GM21423 (cell line): ENCODE data around the gene MRPS34.
A peak's percentile ranks its signal among the peaks of the same experiment; 100 is the strongest.

Source experiments
- ATAC-seq: cut with Tn5 transposase; IDR thresholded peaks from one replicate; pipeline ENCODE4 v1.9.1; 2021; ENCODE audit warnings: mild to moderate bottlenecking, moderate library complexity; ENCODE audit not compliant: unreplicated experiment

Gene MRPS34

GRCh38 chr16:1782408-1783264 is 9.7 kb upstream of the MRPS34 start, which contains the start of the genes NUBP2 and SPSB3:
TSS of gene NUBP2 (plus strand) at chr16:1782960. CDS start at chr16:1783021, 61 bp downstream.
TSS of gene SPSB3 (minus strand) at chr16:1782571. CDS start at chr16:1781483, 1,088 bp downstream.
- ATAC-seq = peak; percentile 80

GRCh38 chr16:1781758-1782407 is 8.9 kb upstream of the MRPS34 start:
- ATAC-seq = peak; percentile 2

DNA sequence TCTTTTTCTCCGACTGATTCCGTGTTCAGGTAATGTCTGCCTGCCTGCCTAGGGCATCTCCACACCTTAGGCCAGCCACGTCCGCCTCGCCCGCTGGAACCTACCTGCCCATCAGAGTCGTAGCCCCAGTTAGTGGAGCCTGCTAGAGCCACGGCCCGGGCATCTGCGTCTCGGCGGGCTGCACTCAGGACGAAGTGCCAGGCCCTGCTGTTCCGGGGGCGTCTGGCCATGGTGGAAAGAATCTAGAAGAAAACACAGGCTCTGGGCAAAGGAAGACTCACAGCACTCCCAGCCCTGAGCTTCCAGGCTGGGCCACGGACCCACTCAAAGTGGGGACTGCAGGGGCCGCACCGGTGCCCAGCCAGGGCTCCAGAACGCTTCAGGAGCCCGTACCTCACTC is 8.3 kb upstream of the MRPS34 start:
- no peak for ATAC-seq

GRCh38 chr16:1780677-1781072 is 7.7 kb upstream of the MRPS34 start:
- ATAC-seq = no peak

DNA sequence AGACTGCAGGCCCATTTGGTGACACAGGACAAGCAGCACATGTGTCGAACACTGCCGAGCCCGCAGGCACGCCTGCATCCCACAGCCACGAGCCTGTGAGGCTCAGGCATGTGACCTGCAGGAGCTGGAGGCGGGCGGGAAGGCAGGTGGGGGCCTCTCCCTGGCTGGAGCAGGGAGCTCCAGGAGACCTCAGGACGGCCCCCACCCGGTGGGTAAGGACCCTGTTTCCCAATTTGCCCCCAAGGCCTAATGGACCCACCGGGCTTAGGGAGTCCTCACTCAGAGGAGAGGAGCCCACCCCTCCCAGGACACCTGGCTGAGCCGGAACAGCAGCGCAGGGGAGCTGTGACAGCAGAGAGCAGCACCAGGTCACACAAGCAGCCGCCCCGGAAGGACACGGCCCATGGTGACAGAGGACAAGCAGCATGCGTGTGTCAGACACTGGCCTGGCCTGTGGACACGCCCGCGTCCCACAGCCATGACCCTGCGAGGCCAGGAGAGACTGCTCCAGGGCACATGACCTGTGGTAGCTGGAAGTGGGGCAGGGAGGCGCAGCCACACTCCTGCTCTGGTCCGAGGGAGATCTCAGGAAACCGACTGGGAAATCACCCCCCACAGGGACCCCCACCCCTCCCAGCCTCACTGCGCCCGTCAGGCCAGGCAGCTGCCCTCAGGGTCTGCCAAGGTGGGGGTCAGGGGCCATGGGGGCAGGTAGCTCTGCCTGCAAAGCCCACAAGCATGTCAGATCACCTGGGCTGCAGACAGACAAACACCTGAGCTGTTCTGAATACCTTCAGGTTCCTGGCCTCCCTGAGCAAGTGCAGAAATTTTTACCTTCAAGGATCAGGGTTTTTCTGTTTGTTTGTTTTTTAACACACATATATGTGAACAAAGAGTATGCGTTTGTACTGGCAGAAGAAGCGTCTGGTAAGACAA is 7.1 kb upstream of the MRPS34 start:
- no peak for ATAC-seq

DNA sequence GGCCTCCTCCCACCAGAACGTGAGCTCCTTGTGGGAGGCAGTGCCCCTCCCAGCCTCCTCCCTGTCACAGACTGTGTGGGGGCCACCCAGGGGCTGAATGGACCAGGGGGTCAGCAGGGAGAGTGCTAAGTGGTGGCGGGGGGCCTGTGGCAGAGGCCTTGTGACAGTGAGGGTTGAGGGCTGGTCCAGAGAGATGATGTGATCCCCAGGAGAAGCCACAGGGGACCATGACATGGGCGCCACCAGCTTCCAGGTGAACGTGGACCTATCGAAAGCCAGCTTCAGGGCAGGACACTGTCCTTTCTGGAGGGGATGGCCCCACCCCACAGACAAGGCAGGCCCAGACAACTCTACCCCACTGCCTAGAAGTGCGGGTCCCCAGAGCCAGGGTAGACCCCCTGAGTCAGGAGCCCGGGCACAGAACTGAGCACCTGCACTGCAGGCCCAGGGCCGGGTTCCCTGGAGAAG is 6.3 kb upstream of the MRPS34 start:
- no peak for ATAC-seq

GRCh38 chr16:1778200-1779179 is 5.6 kb upstream of the MRPS34 start:
- no peak for ATAC-seq

DNA sequence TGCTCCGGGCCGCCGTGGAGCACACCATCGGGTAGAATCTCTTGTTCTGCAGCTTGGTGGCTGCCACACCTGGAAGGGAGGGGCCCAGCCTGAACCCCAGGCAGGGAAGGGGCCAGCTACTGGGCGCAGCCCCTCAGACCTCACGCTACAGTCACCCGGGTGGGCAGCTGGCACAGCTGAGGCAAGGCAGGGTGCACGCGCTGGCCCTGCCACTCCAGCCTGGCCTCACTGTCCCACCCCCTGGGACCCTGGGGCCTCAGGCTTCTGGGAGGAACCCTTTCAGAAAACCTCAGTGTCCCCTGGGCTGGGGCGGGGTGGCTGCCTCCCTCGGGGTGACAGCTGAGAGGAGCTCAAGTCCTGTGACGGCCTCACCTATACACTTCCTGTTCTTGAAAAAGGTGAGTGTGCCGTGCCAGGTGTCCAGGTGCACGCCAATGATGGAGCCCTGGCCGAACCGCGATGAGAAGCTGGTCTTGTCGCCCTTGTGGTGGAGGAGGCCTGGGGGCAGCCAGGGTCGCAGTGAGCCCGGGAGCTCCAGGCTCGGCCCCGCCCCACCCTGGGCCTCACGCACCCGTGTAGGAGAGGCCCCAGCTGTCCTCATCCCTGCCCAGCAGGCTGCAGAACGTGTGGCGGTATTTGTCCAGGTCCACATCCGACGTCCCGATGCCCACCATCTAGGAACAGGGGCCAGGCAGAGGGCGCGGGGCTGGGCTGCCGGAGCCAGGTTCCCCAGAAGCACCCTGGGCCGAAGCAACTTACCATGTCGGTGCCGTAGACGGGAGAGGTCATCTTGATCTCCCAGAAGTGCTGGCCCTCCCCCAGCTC is 4.7 kb upstream of the MRPS34 start:
- ATAC-seq = no peak

DNA sequence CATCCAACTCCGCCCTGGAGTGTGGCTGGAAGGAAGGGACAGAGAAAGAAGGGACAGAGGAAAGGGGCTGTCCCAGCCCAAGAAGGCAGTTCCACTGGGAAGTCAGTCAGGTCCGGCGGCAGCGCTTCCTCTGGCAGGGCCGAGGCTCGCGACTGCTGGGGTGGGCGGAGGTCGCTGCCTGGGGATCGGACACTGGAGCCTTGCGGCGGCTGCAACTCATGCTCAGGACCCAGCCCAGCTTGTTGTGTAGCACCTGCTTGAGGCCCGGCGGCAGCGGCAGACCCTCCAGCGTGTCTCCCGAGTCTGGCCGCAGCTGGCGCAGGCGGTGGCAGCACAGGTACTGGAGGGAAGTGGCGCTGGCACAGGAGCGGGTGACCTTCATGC is 4.0 kb upstream of the MRPS34 start:
- ATAC-seq = no peak

GRCh38 chr16:1776672-1776955 is 3.7 kb upstream of the MRPS34 start:
- ATAC-seq = no peak

- ATAC-seq = no peak
Measured at GRCh38 chr16:1775846-1776671, 3.1 kb upstream of the MRPS34 start.

- ATAC-seq = no peak
Measured at GRCh38 chr16:1775006-1775845, 2.3 kb upstream of the MRPS34 start.

GRCh38 chr16:1774448-1774780 is 1.5 kb upstream of the MRPS34 start:
- ATAC-seq = no peak

DNA sequence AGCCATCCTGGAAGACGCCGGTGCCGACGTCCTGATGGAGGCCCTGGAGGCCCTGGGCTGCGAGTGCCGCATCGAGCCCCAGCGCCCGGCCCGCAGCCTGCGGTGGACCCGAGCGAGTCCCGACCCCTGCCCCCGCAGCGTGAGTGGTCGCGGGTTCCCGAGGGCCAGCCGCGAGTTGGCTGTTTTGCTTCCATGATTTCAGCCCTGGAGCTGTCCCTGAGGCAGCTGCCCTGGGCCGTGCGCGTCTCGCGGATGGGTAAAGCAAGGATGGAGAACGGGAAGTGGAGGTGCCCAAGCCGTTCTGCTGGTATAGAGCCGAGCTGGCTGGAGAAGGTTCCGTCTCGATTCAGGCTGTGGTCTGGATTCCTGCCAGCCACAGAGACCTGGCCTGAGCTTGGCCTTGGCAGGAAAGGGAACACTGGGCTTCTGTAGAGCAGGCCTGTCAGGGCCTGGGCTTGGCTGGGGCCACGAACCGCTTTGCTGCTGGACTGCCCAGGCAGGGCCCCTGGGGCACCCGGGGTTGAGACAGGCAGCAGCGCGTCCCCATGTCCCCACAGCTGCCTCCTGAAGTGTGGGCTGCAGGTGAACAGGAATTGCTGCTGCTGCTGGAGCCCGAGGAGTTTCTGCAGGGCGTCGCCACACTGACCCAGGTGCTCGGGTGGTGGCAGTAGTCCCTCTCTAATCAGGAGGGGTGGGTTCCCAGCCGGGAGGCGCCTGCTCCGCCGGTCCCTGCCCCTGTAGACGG is 941 bp upstream of the MRPS34 start:
- no peak for ATAC-seq

DNA sequence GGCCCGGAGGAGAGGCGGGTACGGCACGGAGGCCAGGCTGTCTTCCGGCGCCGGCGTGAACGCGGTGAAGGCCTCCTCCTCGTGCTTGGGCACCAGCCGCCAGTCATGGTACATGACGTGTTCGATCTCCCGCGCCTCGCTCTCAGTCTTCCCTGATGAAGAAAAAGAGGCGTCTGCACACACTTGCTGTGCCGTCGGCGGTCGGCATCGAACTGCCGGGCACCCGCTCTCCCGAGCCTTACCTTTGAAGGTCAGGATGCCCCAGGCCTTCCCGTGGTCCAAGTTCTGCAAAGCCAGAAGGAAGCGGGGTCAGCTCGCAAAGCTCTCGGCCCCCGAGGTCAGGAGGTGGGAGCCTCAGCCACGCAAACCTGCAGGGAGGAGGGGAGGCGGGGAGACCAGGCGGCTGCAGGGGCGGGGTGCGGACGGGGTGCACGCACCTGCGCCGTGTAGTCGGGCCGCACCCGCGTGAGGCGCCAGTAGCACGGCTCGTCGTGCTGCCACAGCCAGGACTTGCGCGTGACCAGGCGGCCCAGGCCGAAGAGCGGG is 499 bp downstream of the MRPS34 start, which contains the start of gene EME2:
Gene EME2, plus strand, starts transcription at position 449 of the 546 bp plus-strand sequence. CDS start 418 bp downstream, outside the sequence.
- ATAC-seq = peak; percentile 10

GRCh38 chr16:1771864-1772361 is 1.0 kb downstream of the MRPS34 start:
- ATAC-seq = no peak
